NCI-H446 treated with DMSO at 0.1 percent for 48 hours (cell line): Measurements from ENCODE around the gene KRT17.
"Not testable (repeated sequence)": the region's sequence is repeated elsewhere in the genome, so short reads cannot be mapped to it uniquely, and the experiment has no call there.

Experiments
- DNase-seq: peaks from one replicate; lab custom pipeline; 2025; lab: John Stamatoyannopoulos, UW

Gene KRT17

GRCh38 chr17:41653892-41654677 lies 29.7 kb upstream of the KRT17 start:
- DNase-seq, result no peak

GRCh38 chr17:41653421-41653820 lies 29.0 kb upstream of the KRT17 start:
- DNase-seq, result no peak

DNA sequence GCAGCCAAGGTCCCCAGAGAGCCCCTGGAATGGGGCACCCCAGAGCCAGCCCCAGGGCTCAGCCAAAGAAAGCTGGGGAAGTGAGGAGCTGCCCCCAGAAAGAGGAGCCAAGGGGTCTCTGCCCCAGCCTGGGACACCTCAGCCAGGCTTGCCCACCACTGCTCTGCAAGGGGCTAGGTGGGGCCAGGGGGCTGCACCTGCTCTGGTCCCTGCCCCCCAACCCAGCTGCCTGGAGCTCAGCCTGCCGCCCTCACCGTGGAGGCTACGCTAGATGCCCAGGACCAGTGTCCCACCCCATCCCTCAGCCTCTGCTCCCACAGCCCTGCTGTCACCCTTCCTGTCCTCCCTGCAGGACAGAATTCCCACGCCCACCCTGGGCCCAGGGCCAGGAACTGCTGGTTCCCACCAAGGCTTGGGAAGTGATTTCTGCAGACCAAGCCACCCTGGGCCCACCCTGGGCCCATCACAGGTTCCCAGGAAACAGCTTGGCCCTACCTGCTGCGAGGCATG lies 28.1 kb upstream of the KRT17 start:
- DNase-seq, result no peak

- no peak for DNase-seq
Measured at GRCh38 chr17:41651625-41652460, 27.5 kb upstream of the KRT17 start.

DNA sequence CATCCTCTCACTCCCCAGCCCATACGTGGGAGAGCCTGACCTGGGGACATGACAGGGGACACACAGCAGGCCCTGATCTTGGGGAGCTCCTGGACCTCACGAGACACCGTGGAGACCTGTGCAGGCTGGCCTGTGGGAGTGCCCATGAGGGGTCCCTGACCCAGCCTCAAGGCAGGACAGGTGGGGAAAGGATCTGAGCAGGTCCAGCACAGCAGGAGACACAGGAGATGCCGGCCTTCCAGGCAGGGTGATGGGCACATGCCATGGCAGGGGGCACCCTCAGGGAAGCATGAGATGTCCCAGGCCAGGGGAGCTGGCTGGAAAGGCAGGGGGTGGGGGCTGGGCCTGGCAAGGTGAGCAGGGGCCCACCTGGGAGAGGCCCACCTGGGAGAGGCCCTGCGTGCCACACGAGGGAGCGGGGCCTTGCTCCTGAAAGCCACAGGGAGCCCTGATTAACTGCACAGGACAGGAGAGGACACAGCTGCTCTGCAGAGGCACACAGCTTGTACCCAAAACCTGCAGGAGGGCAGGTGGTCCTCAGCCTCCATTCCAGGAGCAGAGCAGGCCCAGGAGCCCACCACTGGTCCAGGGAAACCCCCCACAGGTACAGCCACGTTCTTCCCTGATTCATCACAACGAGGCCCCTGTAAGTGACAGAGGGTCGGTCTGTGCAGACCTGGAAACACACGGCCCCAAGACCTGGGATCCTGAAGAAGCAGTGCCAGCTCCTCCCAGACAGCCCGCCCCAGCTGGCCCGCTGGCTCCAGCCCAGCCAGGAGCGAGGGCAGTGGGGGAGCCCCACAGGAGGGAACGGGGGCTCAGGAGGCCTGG lies 26.6 kb upstream of the KRT17 start:
- no peak for DNase-seq

GRCh38 chr17:41649923-41650519 lies 25.6 kb upstream of the KRT17 start:
- no peak for DNase-seq

DNA sequence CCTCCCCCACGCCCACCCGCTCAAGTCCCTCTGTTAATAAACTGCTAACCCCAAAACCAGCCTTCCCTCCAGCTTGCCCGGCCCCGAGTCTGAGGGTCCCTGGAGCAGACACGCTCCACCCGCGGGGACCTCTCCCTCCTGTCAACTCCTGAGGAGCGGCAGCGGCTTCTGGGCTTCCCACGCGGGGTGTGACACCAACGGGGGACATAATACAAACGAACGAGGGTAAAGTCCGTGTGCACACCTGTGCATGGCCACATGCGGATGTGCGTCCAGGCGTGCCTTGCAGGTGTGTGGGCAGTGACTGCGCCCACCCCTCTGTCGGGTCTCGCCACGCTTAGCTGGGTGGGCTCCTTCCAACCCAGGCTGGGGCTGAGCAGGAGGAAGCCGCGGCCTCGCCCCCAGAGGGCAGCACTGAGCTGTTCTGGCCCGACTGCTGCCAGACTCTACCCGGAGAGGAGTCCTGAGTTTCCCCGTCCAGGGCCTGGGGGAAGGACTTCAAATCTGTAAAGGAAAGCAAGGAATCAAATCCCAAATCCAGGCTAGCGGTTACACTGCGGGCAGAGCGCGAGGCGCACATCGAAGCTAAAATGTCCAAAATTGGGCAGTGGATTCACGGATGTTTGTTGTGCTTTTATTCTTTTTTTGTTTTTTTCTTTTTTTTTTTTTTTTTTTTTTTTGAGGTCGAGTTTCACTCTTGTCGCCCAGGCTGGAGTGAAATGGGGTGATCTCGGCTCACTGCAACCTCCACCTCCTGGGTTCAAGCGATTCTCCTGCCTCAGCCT lies 24.2 kb upstream of the KRT17 start:
- DNase-seq, result peak; percentile 19

DNA sequence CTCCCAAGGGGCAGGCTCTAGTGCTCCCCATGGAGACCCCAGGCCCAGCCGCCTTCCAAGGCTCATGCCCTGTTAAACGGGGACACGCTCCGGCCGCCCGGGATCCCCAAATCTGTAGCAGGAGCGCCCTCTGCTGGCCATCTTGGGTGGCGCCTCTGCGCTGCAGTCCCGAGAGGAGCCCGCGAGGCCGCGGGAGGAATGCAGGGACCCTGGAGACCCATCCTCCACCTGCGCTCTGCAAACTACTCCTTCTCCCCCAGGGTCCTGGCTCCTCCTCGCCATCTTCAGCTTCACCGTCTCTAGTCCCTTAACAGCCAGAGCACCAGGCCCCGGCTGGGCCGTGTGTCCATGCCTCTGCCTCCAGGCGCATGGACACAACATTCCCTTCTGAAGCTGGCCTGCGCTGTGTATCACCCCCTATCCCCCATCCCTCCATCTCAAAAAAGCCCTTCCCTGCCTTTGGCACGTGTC lies 23.6 kb upstream of the KRT17 start:
- peak; percentile 24 for DNase-seq

GRCh38 chr17:41647038-41647813 lies 22.9 kb upstream of the KRT17 start:
- DNase-seq, result no peak

DNA sequence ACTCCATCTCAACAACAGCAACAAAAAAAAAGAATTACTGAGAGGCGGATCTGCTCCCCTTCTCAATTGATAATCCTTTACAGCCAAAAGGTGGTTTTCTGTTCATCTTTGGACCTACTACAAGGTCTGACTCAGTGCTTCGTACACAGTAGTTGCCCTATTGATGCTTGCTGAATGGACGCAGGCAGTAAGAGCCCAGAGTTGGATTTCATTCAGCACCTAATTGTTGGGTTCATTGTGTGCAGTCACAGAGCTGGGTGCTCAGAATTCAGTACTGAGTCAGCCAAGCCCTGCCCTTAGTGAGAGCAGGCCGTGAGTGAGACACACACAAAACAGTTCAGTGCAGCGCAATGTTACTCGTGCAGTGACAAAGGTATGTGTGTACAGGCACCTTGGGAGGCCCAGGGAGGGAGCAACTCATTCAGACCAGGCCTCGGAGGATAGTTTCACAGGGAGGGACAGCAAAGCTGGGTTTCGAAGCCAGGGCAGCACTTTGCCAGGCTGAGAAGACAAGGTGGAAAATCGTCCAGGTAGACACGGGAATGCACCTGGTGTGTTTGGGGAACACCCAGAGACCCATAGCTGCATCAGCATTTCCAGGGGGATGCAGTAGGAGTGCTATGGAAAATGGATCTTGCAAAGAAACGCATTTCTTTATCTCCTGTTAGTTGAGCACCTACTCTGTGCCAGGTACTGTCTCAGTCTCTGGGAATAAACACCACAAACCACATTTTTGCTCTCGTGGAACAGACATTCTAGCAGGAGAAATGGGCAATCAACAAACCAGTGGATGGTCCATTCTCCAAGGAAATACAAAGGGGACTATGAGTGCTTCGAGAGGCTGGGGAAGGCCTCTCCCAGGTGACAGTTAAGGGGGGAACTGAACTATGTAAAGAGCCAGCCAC lies 18.1 kb upstream of the KRT17 start:
- no peak for DNase-seq

DNA sequence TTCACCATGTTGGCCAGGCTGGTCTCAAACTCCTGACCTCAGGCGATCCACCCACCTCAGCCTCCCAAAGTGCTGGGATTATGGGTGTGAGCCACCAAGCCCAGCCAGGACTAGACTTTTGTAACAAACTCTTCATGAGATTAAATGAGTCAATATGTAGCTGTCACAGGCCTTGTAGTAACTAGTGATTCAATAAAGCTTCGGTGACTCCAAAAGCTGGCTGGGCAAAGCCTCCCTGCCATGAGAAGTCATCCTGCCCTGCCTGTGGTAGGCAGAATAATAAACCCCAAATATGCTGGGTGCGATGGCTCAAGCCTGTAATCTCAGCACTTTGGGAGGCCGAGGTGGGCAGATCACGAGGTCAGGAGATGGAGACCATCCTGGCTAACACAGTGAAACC lies 16.2 kb upstream of the KRT17 start:
- not testable (repeated sequence) for DNase-seq

DNA sequence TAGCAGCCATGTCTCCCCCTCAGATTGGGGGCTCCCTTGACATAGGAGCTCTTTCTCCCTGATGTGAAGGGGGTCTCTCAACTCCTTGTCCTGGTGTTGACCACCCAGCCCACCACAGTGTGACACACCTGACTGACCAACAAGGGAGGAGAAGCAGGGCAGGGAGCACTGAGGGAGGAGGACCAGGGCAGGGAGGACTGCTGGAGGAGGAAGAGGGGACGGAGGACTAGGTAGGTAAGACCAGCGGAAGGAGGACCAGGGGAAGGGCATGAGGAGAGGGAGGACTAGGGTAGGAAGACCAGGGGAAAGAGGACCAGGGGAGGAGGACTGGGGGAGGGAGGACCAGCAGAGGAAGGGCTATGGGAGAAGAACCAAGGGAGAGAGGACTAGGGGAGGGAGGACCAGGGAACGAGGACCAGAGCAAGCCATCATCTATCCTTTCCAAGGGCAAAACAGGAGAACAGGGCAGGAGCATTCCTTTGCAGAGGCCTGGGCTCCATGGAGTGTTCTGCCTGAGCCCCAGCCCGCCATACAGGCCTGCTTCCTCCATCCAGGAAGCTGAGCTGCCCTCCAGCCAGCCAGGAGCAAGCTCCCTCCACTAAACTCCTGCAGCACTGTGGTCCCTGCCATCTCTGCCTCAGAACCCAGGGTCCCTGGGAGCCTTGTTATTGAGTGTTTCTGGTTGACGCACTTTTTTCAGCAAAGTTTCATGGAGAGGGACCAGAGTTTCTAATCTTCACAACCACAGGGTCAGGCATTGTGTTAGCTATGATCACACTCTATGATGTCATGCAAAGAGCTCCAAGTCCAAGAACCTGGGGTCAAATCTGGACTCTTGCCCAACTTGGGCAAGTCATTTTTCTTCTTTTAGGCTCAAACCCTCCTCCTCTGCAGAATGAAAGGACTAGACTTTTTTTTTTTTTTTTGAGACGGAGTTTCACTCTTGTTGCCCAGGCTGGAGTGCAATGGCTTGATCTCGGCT lies 15.4 kb upstream of the KRT17 start:
- DNase-seq, result no peak

- no peak for DNase-seq
Measured at GRCh38 chr17:41638941-41639340, 14.6 kb upstream of the KRT17 start.

GRCh38 chr17:41638194-41638593 lies 13.8 kb upstream of the KRT17 start:
- no peak for DNase-seq

- no peak for DNase-seq
Measured at GRCh38 chr17:41636652-41637051, 12.3 kb upstream of the KRT17 start.

GRCh38 chr17:41635121-41636097 lies 11.0 kb upstream of the KRT17 start:
- DNase-seq, result no peak

- DNase-seq, result no peak
Measured at GRCh38 chr17:41634639-41635038, 10.3 kb upstream of the KRT17 start.
